Renal cortical epithelial cell (primary cell): Measurements from ENCODE around the gene RNF144A. TPM values are rescaled to one million over a fixed set of nuclear protein-coding genes. Genes with fewer than 3 reads are reported as not detected.

ENCODE experiments used
- DNase-seq: peaks from one replicate; pipeline ENCODE4 v3.0.0-alpha.2; 2011; ENCODE audit warnings: low read depth
- total RNA-seq: library from RNA; depleted of rRNA; stranded (reverse); fragments of >200 nt; gene quantifications from 2 replicates; pipeline ENCODE4 v1.2.3, GENCODE V29; 2014

RNF144A gene
- total RNA-seq, 1 donor from 2014 or later, result 1.8 TPM

DNA sequence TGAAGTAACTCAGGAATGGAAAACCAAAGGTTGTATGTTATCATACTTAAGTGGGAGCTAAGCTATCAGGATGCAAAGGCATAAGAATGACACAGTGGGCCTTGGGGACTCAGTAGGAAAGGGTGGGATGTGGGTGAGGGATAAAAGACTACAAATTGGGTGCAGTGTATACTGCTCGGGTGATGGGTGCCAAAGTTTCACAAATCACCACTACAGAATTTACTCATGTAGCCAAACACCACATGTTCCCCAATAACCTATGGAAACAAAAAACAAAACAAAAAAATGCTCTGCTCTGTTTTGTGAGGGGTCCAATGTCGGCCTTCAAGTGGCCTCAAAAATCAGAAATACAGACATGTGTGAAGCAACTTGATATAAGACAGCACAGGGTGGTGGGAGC is 8.9 kb upstream of the RNF144A start:
- DNase-seq, result no peak

- no peak for DNase-seq
These were observed 7.5 kb upstream of the RNF144A start for GRCh38 chr2:6909431-6910385.

DNA sequence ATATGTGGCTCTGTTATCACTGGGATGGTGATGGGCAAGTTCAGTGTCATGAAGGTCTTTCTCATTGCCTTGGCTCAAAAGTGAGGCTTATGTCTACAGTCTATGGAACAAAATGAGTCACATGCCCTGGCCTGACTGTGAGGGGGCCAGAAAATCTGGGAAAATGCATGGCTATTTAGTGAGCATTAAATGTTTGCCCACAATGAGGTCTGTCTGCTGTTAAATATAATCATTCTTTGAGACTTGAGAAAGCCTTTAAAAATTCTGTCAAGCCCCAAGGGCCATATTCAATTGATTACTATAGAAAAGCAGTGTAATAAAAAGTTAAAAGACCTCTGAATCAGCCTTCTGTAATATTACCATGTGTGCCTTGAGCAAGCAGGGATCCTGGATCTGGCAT is 5.5 kb upstream of the RNF144A start:
- DNase-seq, result no peak

DNA sequence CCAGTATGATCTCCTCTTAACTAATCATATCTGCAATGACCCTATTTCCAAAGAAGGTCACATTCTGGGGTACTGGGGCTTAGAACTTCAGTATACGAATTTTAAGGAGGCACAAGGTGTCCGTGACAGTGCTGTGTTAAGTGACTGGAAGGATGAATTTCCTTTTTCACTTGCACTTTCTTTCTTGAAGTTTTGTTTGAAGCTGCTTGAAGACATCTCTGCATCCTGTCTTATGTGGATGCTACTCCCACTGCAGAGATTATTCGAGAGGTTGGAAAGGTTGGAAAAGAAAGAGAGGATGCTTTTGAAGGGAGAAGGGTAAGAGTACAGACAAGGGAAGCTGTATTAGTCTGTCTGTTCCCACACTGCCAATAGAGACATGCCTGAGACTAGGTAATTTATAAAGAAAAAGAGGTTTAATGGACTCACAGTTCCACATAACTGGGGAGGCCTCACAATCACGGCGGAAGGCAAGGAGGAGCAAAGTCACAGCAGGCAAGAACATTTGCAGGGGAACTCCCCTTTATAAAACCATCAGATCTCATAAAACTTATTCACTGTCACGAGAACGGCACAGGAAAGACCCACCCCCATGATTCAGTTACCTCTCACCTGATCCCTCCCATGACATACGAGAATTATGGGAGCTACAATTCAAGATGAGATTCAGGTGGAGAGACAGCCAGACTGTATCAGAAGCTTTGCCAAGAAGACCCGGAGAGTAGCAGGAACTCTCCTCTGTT is 3.6 kb upstream of the RNF144A start:
- no peak for DNase-seq

- DNase-seq, result peak; percentile 78
These were observed 2.4 kb upstream of the RNF144A start for GRCh38 chr2:6914828-6915227.

DNA sequence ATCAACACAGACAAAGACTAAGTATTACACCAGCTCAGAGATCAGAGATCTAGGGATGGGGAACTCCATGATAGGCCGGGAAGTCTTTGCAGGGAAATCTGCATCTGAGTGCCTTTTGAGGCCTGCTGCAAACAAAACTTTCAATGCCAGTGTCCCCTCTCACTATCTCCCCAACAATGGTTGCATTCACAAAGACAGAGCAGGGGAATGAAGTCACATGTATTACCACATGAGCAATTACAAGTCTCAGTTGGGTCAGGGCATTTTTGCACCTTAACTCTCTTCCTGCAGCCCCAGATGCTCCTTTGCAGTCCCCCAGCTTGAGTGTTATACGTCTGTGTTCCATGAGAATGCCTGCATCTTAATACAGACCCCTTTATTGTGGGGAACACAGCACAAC is 1.8 kb upstream of the RNF144A start:
- no peak for DNase-seq

DNA sequence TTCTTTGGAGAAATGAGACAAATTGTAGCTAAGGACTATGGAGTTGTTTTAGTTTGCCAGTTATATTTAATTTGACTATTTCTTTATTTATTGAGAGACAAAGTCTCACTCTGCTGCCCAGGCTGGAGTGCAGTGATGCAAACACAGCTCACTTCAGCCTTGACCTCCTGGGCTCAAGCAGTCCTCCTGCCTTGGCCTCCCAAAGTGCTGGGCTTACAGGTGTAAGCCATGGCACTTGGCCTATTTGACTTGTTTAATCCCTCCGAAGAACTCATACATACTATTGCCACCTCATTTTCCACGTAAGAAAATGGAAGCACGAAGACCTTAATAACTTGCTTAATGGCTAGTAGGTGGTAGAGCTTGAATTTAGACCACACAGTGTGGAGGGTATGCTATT is 988 bp upstream of the RNF144A start:
- no peak for DNase-seq

DNA sequence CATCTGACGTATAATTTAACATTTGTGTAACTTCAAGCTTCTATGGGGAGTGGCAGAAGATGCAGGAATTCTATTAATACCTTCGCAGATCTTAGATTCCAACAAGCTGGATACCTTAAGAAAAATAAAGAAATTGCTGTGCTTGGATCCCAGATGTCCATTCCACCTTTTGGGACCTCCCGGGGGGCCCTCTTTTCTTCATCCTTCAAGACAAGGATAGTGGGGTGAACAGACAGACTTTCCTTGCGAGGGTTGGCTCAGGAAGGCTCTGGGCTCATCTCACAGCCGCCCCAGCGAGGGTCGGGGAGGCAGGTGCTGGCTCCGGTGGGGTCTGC is 509 bp upstream of the RNF144A start:
- no peak for DNase-seq

DNA sequence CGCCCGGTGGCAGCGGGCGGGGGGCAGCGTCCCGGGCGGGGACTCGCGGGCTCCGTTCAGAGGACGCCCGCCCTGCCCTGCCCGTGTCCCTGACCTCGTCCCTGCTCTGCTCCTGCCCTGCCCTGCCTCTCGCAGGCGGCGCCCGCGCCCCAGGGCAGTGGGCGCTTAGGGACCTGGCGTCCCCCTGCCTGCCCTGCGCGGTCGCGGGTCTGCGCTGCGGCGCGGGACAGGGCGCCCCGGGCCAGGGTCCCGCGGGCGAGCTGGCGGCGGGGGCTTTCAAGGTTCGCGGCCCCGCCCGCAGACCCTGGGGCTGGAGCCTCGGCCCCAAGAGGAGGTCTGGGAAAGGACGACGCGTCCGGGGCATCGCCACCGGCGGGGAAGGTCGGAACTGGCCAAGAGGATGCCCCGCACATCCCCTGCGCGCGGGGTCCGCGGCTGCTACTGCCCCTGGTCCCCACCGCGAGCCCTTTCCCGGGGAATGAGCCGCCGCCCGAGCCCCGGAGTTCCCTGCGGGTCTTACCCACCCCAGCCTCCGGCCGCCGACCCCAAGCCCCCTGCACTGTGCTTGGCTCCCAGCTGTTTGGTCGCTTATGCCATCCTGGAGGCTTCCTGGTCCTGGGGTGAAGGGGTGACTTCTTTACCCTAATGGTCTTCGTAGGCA is 679 bp downstream of the RNF144A start:
- DNase-seq, result no peak

DNA sequence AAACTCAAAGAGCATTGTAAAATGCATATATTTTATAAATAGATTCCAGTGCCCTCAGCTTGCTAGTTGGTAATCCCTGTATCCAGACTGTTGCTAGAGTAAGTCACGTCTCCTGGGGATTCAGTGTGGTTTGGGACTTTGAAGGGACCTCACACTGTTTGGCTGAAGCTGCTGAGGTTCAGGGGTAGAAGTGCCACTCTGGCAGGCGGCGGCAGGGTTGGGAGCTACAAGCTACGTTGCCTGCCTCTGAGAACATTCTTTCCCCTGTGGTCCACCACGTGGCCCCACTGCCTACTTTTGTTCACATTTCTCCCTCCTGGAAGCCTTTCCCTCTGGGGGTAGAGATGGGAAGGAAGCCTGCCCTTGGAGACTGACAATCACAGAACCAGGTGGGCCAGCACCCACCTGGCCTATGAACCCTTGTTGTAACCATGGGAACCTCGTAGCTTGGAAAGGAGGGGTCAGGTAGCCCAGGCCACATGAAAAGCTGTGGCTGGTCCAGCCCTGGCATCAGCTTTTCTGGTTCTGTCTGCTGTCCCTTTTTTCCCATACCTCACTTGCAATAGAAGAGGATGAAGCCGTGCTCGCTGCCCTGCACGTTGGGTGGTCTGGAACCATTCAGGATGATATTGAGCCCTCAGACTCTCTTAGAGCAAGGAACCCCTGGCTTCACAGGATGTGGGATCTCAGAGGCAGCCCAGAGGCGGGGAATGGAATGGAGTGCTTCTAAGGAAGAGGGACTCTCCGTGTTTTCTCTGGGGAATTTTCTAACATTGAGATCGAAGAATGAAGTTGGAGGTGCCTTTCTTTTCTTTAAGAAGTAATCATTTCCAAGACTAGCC is 2.9 kb downstream of the RNF144A start:
- DNase-seq, result no peak

DNA sequence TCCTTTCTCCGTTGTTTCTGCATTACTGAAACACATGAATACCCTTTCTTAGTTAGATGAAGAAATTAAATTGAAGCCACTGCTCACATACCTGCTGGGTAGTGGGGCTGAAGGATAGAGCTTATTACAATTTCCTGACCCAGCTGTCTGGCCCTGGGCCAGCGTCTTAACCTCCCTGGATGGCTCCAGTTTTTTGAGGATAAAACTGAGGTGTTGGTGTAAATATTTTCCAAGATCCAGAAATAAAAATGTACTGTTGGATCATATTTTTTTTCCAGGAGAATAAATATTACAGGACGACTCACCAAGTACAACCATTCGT is 3.5 kb downstream of the RNF144A start:
- DNase-seq, result peak; percentile 31

DNA sequence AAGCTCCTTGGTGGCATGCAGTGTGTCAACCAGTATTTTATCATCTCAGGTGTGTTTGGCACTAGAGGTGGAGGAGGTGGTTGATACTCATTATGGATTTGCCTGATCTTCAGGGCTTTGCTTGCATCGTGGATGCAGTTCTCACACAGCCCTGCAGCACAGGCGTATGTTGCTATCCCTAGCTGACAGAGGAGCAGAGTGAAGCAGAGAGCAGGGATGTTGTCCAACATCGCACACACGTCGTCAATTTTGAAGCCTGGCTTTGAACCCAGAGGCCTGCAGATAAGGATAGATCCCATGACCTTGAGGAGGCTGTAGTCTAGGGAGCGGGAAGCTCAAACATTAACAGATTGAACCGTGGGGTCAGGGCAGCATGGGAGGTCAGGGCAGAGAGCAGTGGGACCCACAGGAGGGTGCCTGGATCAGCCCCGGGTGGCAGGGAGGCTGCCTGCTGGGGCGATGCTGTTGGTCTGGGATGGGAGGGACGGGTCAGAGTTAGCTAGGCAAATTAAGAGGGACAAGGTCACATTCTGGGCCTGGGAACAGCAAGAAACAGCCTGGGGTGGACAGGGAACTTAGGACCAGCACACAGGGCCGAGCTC is 4.2 kb downstream of the RNF144A start:
- DNase-seq, result no peak

GRCh38 chr2:6922201-6922656 is 5.0 kb downstream of the RNF144A start:
- peak; percentile 33 for DNase-seq

- no peak for DNase-seq
These were observed 6.1 kb downstream of the RNF144A start for GRCh38 chr2:6923319-6923718.

- DNase-seq, result no peak
These were observed 7.1 kb downstream of the RNF144A start for GRCh38 chr2:6924101-6924923.

GRCh38 chr2:6924924-6925409 is 7.8 kb downstream of the RNF144A start:
- no peak for DNase-seq

DNA sequence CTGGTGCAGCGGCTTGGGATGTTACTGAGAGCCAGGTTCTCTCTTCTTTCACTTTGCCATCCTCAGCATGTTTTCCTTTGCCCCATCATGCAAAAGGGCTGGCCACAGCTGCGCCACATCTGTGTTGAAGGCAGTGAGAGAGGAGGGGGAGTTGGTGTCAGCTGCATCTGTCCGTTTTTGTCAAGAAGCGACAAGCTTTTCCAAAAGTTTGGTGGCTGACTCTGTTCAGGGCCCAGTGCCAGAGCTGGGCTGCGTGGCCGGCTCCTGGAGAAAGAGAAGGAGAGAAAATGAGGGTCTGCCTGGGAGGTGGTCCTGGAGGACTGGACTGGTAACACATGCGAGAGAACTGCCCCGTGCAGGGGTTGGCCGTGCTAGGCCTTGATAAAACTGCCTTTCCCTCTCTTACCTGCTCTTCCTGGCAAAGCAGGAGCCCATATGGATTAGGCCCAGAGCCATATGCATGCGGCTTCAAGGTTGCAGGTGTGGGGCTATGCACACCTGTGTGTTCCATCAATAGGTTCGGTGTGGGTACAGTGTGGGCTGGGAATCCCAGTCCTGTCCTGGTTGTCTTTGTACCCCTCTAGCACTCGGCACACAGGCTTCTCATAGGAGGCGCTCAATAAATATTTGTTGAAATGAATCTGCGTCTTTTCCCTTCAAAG is 9.0 kb downstream of the RNF144A start:
- no peak for DNase-seq

GRCh38 chr2:6927186-6927585 is 10.0 kb downstream of the RNF144A start:
- DNase-seq, result peak; percentile 36

- no peak for DNase-seq
These were observed 10.5 kb downstream of the RNF144A start for GRCh38 chr2:6927753-6928152.

DNA sequence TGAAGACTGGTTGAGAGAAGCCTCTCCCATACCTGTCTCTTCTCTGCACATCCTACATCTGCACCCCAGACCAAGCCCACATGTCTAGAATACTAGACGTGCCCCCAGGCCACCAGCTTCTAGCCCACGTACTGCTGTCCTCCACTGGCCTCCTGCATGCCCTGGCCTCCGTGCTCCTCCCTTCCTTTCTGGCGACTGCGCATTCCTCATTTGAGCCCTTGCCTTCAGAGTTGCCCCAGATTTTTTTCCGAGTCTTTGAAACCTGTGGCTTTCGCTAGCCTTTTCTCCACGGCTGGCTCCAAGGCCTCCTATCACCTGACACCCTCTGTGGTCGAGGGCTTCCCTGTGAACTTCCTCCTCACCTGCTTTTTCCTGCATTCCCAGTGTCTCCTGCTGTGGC is 11.2 kb downstream of the RNF144A start:
- DNase-seq, result no peak
